ENCODE data around the gene TTR. TPM values are rescaled to one million over a fixed set of nuclear protein-coding genes. Genes with fewer than 3 reads are reported as not detected.

Gene TTR
- polyA plus RNA-seq, 1 of the 3 experiments (the other 2 are of a cell fraction) = not detected

- no peaks in the 10 kb centered on the region for H4K20me1 ChIP-seq (ENCODE audit: insufficient read depth)
- no peak overlapping the region for H3K4me2 ChIP-seq
- H3K36me3 ChIP-seq (replicated peaks in 1 of 2; ENCODE audit: control insufficient read depth in 1 of 2, insufficient read depth in 2 of 2, low read length in 1 of 2) = no peaks in the 10 kb centered on the region
- no peak for DNase-seq
- no peak overlapping the region for H3K27ac ChIP-seq (ENCODE audit: low read depth in 2 of 2, low read length in 1 of 2)
- CTCF ChIA-PET = no interaction called here
- H3F3A ChIP-seq (replicated peaks; ENCODE audit: insufficient read depth) = peaks cover 11% of the 10 kb centered on the region
- no peaks in the 10 kb centered on the region for H3K27me3 ChIP-seq (ENCODE audit: insufficient read depth)
- H3K4me1 ChIP-seq (ENCODE audit: control insufficient read depth in 1 of 2, insufficient read depth in 2 of 2, low read depth in 1 of 2, low read length in 1 of 2) = peaks cover under 1 to 7% of the 10 kb centered on the region in 2 experiments; a peak in 3 of 4 replicates
- no peak overlapping the region for H3K4me3 ChIP-seq (ENCODE audit: low read depth in 2 of 2, low read length in 1 of 2)
- TF ChIP-seq SIN3A (IDR thresholded peaks at IDR 0.05; ENCODE audit: borderline replicate concordance, low read depth, low read length) (no peak), TCF12 (IDR thresholded peaks at IDR 0.05) (no peak), RAD21 (IDR thresholded peaks at IDR 0.05; ENCODE audit: low read length) (no peak), YY1 (IDR thresholded peaks at IDR 0.05; ENCODE audit: low read depth) (no peak), ELF1 (IDR thresholded peaks at IDR 0.05) (no peak), USF1 (IDR thresholded peaks at IDR 0.05; ENCODE audit: borderline replicate concordance, low read depth) (no peak), FOXM1 (IDR thresholded peaks at IDR 0.05; ENCODE audit: low read depth) (no peak), GABPA (IDR thresholded peaks at IDR 0.05; ENCODE audit: low read depth) (no peak), MEF2A (IDR thresholded peaks at IDR 0.05; ENCODE audit: borderline replicate concordance, low read depth) (no peak), NFIC (IDR thresholded peaks at IDR 0.05; ENCODE audit: borderline replicate concordance) (no peak), TEAD4 (IDR thresholded peaks at IDR 0.05; ENCODE audit: borderline replicate concordance, insufficient read depth) (no peak), NRF1 (IDR thresholded peaks at IDR 0.05; ENCODE audit: low read depth, low read length) (no peak), JUND (IDR thresholded peaks at IDR 0.05) (no peak), RCOR1 (IDR thresholded peaks at IDR 0.05; ENCODE audit: low read length) (no peak), SMC3 (IDR thresholded peaks at IDR 0.05; ENCODE audit: low read depth, low read length) (no peak), EZH2phosphoT487 (IDR thresholded peaks at IDR 0.05; ENCODE audit: borderline replicate concordance, low read depth) (no peak), POLR2AphosphoS5 (IDR thresholded peaks at IDR 0.05; ENCODE audit: low read depth, low read length) (no peak), ZBTB33 (IDR thresholded peaks at IDR 0.05; ENCODE audit: borderline replicate concordance, low read depth) (no peak), RXRA (IDR thresholded peaks at IDR 0.05; ENCODE audit: borderline replicate concordance, low read depth) (no peak), RFX5 (IDR thresholded peaks at IDR 0.05; ENCODE audit: low read length) (no peak)
- H2AFZ ChIP-seq (ENCODE audit: low read depth) = no peak overlapping the region
- 94% methylated on average over 2 of the region's 2 CpGs for WGBS (ENCODE audit: low lambda C conversion rate)
- POLR2A ChIA-PET = no interaction called here
- H3K9ac ChIP-seq = no peak overlapping the region
- no peaks in the 10 kb centered on the region for H3K9me3 ChIP-seq
- no peaks in the 10 kb centered on the region for H3K79me2 ChIP-seq (ENCODE audit: insufficient read depth)
- H3K9me2 ChIP-seq = no peaks in the 10 kb centered on the region
Measured at GRCh38 chr18:31591113-31591512, 564 bp upstream of the TTR start.
